GM23338 (cell line): Measurements from ENCODE around the gene C1QTNF5. TPM values are rescaled to one million over a fixed set of nuclear protein-coding genes. Genes with fewer than 3 reads are reported as not detected.

Experiments
- ATAC-seq: fragments of 200-7000 bp; cut with Tn5 transposase; 3 replicates; pipeline ENCODE4 v1.9.1; 2020
- DNase-seq: peaks from one replicate; pipeline ENCODE4 v3.0.0-alpha.2; 2015; ENCODE audit warnings: low spot score
- H2AFZ ChIP-seq: fragments of 200-600 bp; sonication (generic); 2 replicates; pipeline ENCODE4 v1.8.0; 2016; ENCODE audit warnings: antibody characterized with exemption, mild to moderate bottlenecking, moderate library complexity
- H3F3A ChIP-seq: fragments of 200-600 bp; sonication (generic); replicated peaks from 2 replicates; pipeline ENCODE4 v1.8.0; 2017; ENCODE audit warnings: antibody characterized with exemption, mixed run types, low read depth
- H3K27ac ChIP-seq: fragments of 200-600 bp; sonication (generic); 2 replicates; pipeline ENCODE4 v1.6.1; 2016; ENCODE audit warnings: low read depth
- H3K27me3 ChIP-seq: fragments of 200-600 bp; sonication (generic); 2 replicates; pipeline ENCODE4 v1.8.0; 2016; ENCODE audit warnings: mild to moderate bottlenecking, mixed run types, moderate library complexity; ENCODE audit not compliant: insufficient read depth
- H3K36me3 ChIP-seq: fragments of 200-600 bp; sonication (generic); 2 replicates; pipeline ENCODE4 v1.8.0; 2016; ENCODE audit warnings: mild to moderate bottlenecking; ENCODE audit not compliant: insufficient read depth
- H3K4me1 ChIP-seq: fragments of 200-600 bp; sonication (generic); 2 replicates; pipeline ENCODE4 v1.8.0; 2016; ENCODE audit warnings: mild to moderate bottlenecking, moderate library complexity; ENCODE audit not compliant: insufficient read depth
- H3K4me2 ChIP-seq: fragments of 200-600 bp; sonication (generic); 2 replicates; pipeline ENCODE4 v1.7.1; 2017; ENCODE audit warnings: mixed run types
- H3K4me3 ChIP-seq: fragments of 200-600 bp; sonication (generic); 2 replicates; pipeline ENCODE4 v1.6.1; 2016; ENCODE audit warnings: mixed run types
- H3K79me2 ChIP-seq: fragments of 200-600 bp; sonication (generic); replicated peaks from 2 replicates; pipeline ENCODE4 v1.8.0; 2017; ENCODE audit warnings: mild to moderate bottlenecking; ENCODE audit not compliant: insufficient read depth
- H3K9me2 ChIP-seq: fragments of 200-600 bp; sonication (generic); 2 replicates; pipeline ENCODE4 v1.8.0; 2017; ENCODE audit not compliant: insufficient read depth
- H4K20me1 ChIP-seq: fragments of 200-600 bp; sonication (generic); replicated peaks from 2 replicates; pipeline ENCODE4 v1.8.0; 2017; ENCODE audit warnings: mild to moderate bottlenecking; ENCODE audit not compliant: insufficient read depth
- H3K27ac Mint-ChIP-seq: 2 replicates; pipeline ENCODE4 v1.8.0; 2020; ENCODE audit warnings: inconsistent platforms, mild to moderate bottlenecking, moderate library complexity, mixed read lengths
- H3K27me3 Mint-ChIP-seq: 3 replicates; pipeline ENCODE4 v1.8.0; 2022; ENCODE audit warnings: low read depth, mild to moderate bottlenecking, moderate library complexity, mixed read lengths, inconsistent platforms; ENCODE audit not compliant: insufficient read depth, poor library complexity
- H3K36me3 Mint-ChIP-seq: 3 replicates; pipeline ENCODE4 v1.8.0; 2021; ENCODE audit warnings: low read depth, mild to moderate bottlenecking, inconsistent platforms, moderate library complexity, mixed read lengths
- H3K4me1 Mint-ChIP-seq: 3 replicates; pipeline ENCODE4 v1.8.0; 2020; ENCODE audit warnings: mild to moderate bottlenecking, inconsistent platforms, mixed read lengths
- H3K4me3 Mint-ChIP-seq: 3 replicates; pipeline ENCODE4 v1.8.0; 2021; ENCODE audit warnings: moderate library complexity, mild to moderate bottlenecking, inconsistent platforms, mixed read lengths
- H3K9me3 Mint-ChIP-seq: 3 replicates; pipeline ENCODE4 v1.8.0; 2020; ENCODE audit warnings: moderate library complexity, mild to moderate bottlenecking, inconsistent platforms, mixed read lengths
- CREB1 ChIP-seq: fragments of 250-450 bp; sonication (Bioruptor Pico); IDR thresholded peaks from 2 replicates; pipeline ENCODE4 v1.5.0; 2020; ENCODE audit warnings: low read depth, mild to moderate bottlenecking, moderate library complexity
- CTCF ChIP-seq, 2 experiments: fragments of 200-600 bp in 1 of 2; sonication (generic) in 1 of 2; conservative IDR thresholded peaks; 2 replicates each; pipeline versions ENCODE4 v1.5.1 to v1.6.1; 2016 to 2017; ENCODE audit warnings: antibody characterized with exemption in 2 of 2, low read depth in 2 of 2, mild to moderate bottlenecking in 2 of 2, moderate library complexity in 1 of 2
- ETS1 ChIP-seq: IDR thresholded peaks from 2 replicates; pipeline ENCODE4 v1.6.1; 2016; ENCODE audit warnings: antibody characterized with exemption
- EZH2 ChIP-seq: fragments of 200-600 bp; sonication (generic); IDR thresholded peaks from one replicate; pipeline ENCODE4 v1.8.0; 2017; ENCODE audit warnings: antibody characterized with exemption, mild to moderate bottlenecking, low read depth; ENCODE audit not compliant: unreplicated experiment
- EZH2phosphoT487 ChIP-seq: fragments of 200-600 bp; sonication (generic); IDR thresholded peaks from one replicate; pipeline ENCODE4 v1.8.1; 2018; ENCODE audit warnings: antibody characterized with exemption; ENCODE audit not compliant: unreplicated experiment
- JUNB ChIP-seq: IDR thresholded peaks from one replicate; pipeline ENCODE4 v1.6.1; 2016; ENCODE audit warnings: antibody characterized with exemption; ENCODE audit not compliant: unreplicated experiment
- ZNF331 ChIP-seq: fragments of 250-450 bp; sonication (Bioruptor Pico); IDR thresholded peaks from 2 replicates; pipeline ENCODE4 v1.5.0; 2020; ENCODE audit warnings: low read depth, mild to moderate bottlenecking, moderate library complexity
- ZNF462 ChIP-seq: fragments of 250-450 bp; sonication (Bioruptor Pico); IDR thresholded peaks from 2 replicates; pipeline ENCODE4 v1.5.0; 2020; ENCODE audit warnings: mild to moderate bottlenecking, moderate library complexity
- polyA plus RNA-seq: library from polyadenylated mRNA; unstranded; fragments of >200 nt; fragmentation: Nextera tagmentation; extraction: Ambion mirVana; gene quantifications from 2 replicates; pipeline ENCODE4 v1.2.1, GENCODE V29; 2016
- total RNA-seq: library from RNA; depleted of rRNA; stranded (reverse); fragments of >200 nt; shearing (Covaris generic); gene quantifications from 2 replicates; pipeline ENCODE4 v1.2.3, GENCODE V29; 2014

The C1QTNF5 gene
- total and polyA plus RNA-seq, 2 experiments from 2014 or later, result 1.9 TPM

- TF ChIP-seq ZNF462 (CRISPR knock-in tag), result no peak
- no peak for TF ChIP-seq ZNF331 (CRISPR knock-in tag)
- TF ChIP-seq ETS1, result no peak
Observed at GRCh38 chr11:119305556-119306372, 34.9 kb downstream of the C1QTNF5 start (continued).

GRCh38 chr11:119303227-119303718 is 37.4 kb downstream of the C1QTNF5 start:
- no peak for DNase-seq
- H3K36me3 ChIP-seq, result peaks cover 50% of the 10 kb centered on the region
- Mint-ChIP-seq H3K36me3 (peaks cover 61% of the 10 kb centered on the region), H3K4me1 (peaks cover 17% of the 10 kb centered on the region), H3K9me3 (no peaks in the 10 kb centered on the region; the same call in 2 of the 3 replicates), H3K4me3 (no peak overlapping the region), H3K27ac (no peak overlapping the region), H3K27me3 (no peaks in the 10 kb centered on the region)
- peaks cover 19% of the 10 kb centered on the region for H4K20me1 ChIP-seq
- no peak overlapping the region for H3K4me2 ChIP-seq
- peaks cover 4% of the 10 kb centered on the region; the same call in 1 of the 2 replicates for H3F3A ChIP-seq
- peaks cover 12% of the 10 kb centered on the region; the same call in 1 of the 2 replicates for H3K4me1 ChIP-seq
- H3K27me3 ChIP-seq, result no peaks in the 10 kb centered on the region
- ATAC-seq, result no peak
- H3K79me2 ChIP-seq, result no peaks in the 10 kb centered on the region
- H2AFZ ChIP-seq, result no peak overlapping the region
- no peak overlapping the region for H3K4me3 ChIP-seq
- no peak overlapping the region for H3K27ac ChIP-seq
- H3K9me2 ChIP-seq, result no peaks in the 10 kb centered on the region
- TF ChIP-seq ZNF331 (CRISPR knock-in tag) (no peak), EZH2phosphoT487 (no peak), EZH2 (no peak), ETS1 (no peak), CTCF (conservative IDR thresholded peaks at IDR 0.05; ENCODE audit: low read depth in 2 of 2) (no peak), CREB1 (no peak), JUNB (no peak)
